Subcutaneous adipose tissue (tissue), 4 donors: Measurements from ENCODE around the gene TSEN34. TPM values are rescaled to one million over a fixed set of nuclear protein-coding genes. Genes with fewer than 3 reads are reported as not detected.

Experiments used
- total RNA-seq, 4 donors: library from RNA; depleted of rRNA; stranded (reverse); fragments of >200 nt; gene quantifications; one replicate each; pipeline ENCODE4 v1.1.0, GENCODE V29; 2016
- TF ChIP-seq, protein P1 (sequence below): fragments of 450-650 bp; IDR thresholded peaks from one replicate; pipeline ENCODE4 v1.5.1; 2016; ENCODE audit warnings: low read depth, mild to moderate bottlenecking, control low read depth, antibody characterized with exemption, moderate library complexity

Gene TSEN34
- total RNA-seq, 4 donors from 2014 or later: 13.5 to 49.7 (median 42.4) TPM

- TF ChIP-seq, protein P1, sequence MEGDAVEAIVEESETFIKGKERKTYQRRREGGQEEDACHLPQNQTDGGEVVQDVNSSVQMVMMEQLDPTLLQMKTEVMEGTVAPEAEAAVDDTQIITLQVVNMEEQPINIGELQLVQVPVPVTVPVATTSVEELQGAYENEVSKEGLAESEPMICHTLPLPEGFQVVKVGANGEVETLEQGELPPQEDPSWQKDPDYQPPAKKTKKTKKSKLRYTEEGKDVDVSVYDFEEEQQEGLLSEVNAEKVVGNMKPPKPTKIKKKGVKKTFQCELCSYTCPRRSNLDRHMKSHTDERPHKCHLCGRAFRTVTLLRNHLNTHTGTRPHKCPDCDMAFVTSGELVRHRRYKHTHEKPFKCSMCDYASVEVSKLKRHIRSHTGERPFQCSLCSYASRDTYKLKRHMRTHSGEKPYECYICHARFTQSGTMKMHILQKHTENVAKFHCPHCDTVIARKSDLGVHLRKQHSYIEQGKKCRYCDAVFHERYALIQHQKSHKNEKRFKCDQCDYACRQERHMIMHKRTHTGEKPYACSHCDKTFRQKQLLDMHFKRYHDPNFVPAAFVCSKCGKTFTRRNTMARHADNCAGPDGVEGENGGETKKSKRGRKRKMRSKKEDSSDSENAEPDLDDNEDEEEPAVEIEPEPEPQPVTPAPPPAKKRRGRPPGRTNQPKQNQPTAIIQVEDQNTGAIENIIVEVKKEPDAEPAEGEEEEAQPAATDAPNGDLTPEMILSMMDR: no peak
These were observed 39.6 kb upstream of the TSEN34 start for GRCh38 chr19:54151362-54152035.

DNA sequence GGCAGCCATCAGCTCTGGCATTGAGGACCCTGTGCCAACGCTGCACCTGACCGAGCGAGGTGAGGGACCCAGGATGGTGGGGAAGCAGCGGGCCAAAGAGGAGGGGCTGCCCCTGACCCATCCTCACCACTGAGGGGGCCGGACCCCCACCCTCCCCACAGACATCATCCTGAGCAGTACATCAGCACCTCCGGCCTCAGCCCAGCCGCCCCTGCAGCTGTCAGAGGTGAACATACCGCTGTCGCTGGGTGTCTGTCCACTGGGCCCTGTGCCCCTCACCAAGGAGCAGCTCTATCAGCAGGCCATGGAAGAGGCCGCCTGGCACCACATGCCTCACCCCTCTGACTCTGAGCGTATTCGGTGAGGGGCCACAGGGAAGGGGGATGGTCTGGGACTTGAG lies 38.8 kb upstream of the TSEN34 start:
- TF ChIP-seq, protein P1: no peak

DNA sequence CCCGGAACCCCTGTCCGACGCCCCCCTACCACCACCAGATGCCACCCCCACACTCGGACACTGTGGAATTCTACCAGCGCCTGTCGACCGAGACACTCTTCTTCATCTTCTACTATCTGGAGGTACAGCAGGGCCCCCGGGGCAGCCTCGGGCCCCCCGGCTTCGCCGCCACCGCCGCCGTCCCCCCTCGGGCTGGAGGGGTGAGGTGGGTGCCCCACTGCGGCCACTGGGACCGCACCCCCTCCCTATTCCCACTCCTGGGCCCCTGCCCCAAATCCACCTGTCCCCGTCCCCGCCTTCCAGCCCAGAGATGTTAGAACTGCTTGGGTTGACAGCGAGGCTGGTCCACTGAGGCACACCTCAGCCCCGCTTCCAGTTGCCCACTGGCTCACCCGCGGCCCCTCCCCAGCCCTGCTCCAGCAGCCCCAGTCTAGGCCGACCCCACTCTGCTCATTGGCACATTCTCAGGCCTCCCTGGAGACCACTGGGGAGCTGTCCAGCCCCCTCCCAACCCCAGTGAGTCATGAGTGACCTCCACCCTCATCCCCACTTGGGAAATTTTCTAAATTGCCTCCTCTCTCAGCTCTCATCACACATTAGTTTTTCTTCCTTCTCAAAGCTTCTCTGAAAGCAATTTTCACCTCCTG lies 38.1 kb upstream of the TSEN34 start:
- TF ChIP-seq, protein P1: no peak

DNA sequence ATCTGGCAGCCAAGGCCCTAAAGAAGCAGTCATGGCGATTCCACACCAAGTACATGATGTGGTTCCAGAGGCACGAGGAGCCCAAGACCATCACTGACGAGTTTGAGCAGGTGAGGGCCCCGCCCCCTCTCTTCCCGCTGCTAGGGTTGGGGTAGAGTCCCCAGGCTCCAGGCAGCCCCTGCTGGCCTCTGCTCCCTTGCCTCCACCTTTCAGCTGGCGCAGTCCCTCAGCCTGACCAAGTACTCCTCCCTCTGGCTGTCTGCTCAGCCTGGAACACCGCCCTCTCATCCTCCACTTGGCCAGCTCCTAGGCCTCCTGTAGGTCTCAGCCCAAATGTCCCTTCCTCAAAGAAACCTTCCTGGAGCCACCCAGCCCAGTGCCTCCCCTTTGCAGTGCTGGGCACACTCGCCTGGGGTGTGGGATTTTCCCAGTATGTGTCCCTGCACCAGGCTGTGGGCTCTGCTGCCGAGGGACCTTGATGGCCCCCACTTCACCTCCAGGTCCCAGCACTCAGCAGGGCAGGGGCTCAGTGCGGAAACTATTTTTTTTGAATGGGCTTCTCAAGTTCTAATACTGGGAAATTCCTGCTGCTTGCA lies 37.3 kb upstream of the TSEN34 start:
- TF ChIP-seq, protein P1: no peak

GRCh38 chr19:54154603-54155345 lies 36.3 kb upstream of the TSEN34 start:
- TF ChIP-seq, protein P1: no peak

DNA sequence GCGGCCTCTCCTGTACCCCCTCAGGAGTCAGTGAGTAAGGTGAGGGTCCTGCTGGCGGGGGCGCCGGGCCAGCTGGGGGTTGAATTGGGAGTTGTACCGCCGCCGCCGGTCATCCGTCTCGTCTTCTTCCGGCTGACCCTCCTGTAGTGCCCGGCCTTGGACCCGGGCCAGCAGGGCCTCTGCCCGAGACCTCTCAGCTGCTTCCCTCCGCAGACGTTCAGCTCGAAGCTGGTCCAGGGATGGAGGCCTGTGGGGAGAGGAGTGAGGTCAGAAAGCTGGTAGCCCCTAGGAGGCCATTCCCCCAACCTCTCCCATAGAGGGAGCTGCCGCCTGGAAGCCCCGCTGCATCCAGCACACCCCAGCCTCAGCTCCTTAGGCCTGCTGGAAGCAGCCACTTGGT lies 35.4 kb upstream of the TSEN34 start:
- TF ChIP-seq, protein P1: no peak

DNA sequence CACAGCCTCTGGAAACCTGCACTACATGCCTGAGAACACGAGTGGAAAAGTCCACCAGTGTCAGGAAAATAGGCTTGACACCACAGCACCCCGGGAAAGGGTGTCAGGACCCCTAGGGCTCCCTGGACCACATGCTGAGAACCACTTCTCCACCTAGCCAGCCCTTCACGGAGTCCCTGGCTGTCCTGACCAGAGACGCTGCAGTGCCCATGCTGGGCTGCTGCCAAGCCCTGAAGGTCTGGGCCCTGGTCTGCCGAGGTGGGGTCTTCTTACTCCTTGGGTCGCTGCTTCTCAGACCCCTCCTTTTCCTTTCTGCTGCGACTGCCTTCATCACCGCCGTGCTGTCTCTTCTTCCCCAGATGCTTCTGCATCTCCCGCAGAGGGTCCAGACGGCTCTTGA lies 34.6 kb upstream of the TSEN34 start:
- TF ChIP-seq, protein P1: no peak
